Progenitor cell of endocrine pancreas (in vitro differentiated cells): ENCODE measurements around the gene RERG. TPM values are rescaled to one million over a fixed set of nuclear protein-coding genes. Genes with fewer than 3 reads are reported as not detected.
"Not testable (repeated sequence)": the region's sequence is repeated elsewhere in the genome, so short reads cannot be mapped to it uniquely, and the experiment has no call there.

Source experiments
- DNase-seq: peaks from one replicate; pipeline ENCODE4 v3.0.0; 2021; ENCODE audit warnings: low spot score; ENCODE audit not compliant: unreplicated experiment
- H3K27ac Mint-ChIP-seq: 2 replicates; pipeline ENCODE4 v1.8.0; 2021; ENCODE audit warnings: mild to moderate bottlenecking, moderate library complexity, mixed read lengths
- H3K27me3 Mint-ChIP-seq: 2 replicates; pipeline ENCODE4 v1.8.0; 2021; ENCODE audit warnings: mixed read lengths
- H3K36me3 Mint-ChIP-seq: 2 replicates; pipeline ENCODE4 v1.8.0; 2022; ENCODE audit warnings: mixed read lengths; ENCODE audit not compliant: insufficient read depth
- H3K4me1 Mint-ChIP-seq: 2 replicates; pipeline ENCODE4 v1.8.0; 2021; ENCODE audit warnings: low read depth, mixed read lengths
- H3K4me3 Mint-ChIP-seq: 2 replicates; pipeline ENCODE4 v1.8.0; 2021; ENCODE audit warnings: low read depth, mild to moderate bottlenecking, moderate library complexity, mixed read lengths
- H3K9me3 Mint-ChIP-seq: 2 replicates; pipeline ENCODE4 v1.8.0; 2021; ENCODE audit warnings: low read depth, mixed read lengths
- total RNA-seq: library from RNA; stranded (reverse); gene quantifications from 2 replicates; pipeline ENCODE4 v1.2.1, GENCODE V29; 2021
- TF ChIP-seq, protein P1 (sequence below): fragments of 200-600 bp; sonication (generic); IDR thresholded peaks from one replicate; pipeline ENCODE4 v1.5.0; 2021; ENCODE audit warnings: antibody characterized with exemption, mild to moderate bottlenecking; ENCODE audit not compliant: unreplicated experiment

The RERG gene
- total RNA-seq, 1 donor from 2014 or later: 1.8 TPM

DNA sequence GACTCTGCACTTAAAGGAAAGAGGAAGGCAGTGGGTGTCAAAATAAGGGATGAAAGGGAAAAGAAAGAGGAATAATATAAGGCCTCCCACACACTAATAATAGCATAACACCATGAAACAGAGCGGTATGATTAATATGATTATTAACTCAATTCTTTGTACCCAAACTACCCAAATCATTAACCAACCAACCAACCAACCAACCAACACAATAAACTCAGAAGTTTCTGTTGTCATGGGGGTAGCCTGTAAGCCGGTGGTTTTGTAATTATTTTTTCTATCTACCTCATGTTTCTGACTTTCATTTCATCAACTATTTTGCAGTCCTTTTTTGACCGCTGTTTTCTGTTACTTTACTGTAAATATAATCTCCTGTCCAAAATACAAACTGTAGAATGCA is 105.8 kb downstream of the RERG start:
- Mint-ChIP-seq H3K36me3 (no peaks in the 10 kb centered on the region), H3K4me3 (no peak overlapping the region), H3K4me1 (peaks cover 7% of the 10 kb centered on the region), H3K27ac (no peak overlapping the region), H3K27me3 (no peaks in the 10 kb centered on the region), H3K9me3 (no peaks in the 10 kb centered on the region)
- TF ChIP-seq, protein P1, sequence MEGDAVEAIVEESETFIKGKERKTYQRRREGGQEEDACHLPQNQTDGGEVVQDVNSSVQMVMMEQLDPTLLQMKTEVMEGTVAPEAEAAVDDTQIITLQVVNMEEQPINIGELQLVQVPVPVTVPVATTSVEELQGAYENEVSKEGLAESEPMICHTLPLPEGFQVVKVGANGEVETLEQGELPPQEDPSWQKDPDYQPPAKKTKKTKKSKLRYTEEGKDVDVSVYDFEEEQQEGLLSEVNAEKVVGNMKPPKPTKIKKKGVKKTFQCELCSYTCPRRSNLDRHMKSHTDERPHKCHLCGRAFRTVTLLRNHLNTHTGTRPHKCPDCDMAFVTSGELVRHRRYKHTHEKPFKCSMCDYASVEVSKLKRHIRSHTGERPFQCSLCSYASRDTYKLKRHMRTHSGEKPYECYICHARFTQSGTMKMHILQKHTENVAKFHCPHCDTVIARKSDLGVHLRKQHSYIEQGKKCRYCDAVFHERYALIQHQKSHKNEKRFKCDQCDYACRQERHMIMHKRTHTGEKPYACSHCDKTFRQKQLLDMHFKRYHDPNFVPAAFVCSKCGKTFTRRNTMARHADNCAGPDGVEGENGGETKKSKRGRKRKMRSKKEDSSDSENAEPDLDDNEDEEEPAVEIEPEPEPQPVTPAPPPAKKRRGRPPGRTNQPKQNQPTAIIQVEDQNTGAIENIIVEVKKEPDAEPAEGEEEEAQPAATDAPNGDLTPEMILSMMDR: no peak
- no peak for DNase-seq

DNA sequence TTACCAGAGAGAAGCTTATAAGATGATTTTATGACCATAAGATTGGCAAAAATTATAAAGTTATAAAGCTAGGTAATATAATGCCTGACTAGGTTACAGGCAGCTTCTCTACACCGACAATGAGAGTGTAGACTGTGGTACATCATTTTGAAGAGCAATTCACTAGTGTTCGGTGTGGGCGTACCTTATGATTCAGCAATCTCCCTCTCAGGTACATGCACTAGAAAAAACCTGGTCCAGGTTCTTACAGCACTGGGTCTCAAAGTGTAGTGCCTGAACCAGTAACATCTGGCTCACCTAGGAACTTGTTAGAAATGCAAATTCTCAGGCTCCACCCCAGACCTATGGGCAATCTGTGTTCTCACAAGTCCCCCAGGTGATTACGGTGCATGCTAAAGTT is 106.7 kb downstream of the RERG start:
- Mint-ChIP-seq H3K27me3 (no peaks in the 10 kb centered on the region), H3K4me3 (no peak overlapping the region), H3K27ac (no peak overlapping the region), H3K36me3 (no peaks in the 10 kb centered on the region), H3K9me3 (no peaks in the 10 kb centered on the region), H3K4me1 (no peaks in the 10 kb centered on the region)
- TF ChIP-seq, protein P1: no peak
- DNase-seq: no peak

DNA sequence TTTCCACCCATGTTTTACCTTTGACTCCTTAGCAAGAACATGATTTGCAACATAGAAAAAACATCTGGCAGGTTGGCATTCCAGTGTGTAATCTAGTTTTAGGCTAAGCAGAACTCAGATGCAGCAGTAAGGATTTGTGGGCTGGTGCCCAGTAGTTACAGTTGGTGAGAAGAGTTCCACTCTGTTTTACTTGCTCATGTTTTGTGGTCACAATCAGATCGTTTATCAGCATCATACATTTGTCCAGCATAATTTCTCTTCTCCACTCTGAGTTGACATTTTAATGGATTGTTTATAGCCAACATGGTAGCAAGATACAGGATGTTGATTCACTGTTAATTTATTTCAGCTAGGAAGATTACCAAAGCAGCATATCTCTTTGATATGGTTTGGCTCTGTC is 128.4 kb downstream of the RERG start:
- TF ChIP-seq, protein P1: no peak
- H3K4me3 Mint-ChIP-seq: no peak overlapping the region

DNA sequence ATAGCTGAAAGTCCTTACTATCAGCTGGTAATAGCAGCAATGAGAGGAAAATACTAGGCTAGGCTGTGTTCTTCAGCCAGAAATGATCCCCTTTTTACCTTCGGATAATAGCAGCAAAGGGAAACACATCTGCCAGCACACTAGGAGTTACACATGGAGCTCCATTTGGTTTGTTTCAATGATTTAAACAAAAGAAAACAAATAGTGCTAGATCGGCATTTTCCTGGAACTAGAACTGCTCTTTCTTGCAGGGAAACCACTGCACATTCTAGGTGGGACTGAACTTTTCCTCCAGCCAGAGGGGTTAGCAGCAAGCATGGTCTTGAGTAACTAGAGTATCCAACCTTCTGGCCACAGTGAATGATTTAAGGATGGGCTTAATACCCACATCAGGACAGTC is 130.8 kb downstream of the RERG start:
- H3K4me1 Mint-ChIP-seq: no peaks in the 10 kb centered on the region
- H3K27ac Mint-ChIP-seq: no peak overlapping the region
- H3K27me3 Mint-ChIP-seq: no peaks in the 10 kb centered on the region
- H3K4me3 Mint-ChIP-seq: no peak overlapping the region
- no peaks in the 10 kb centered on the region for H3K36me3 Mint-ChIP-seq
- TF ChIP-seq, protein P1: no peak
- no peaks in the 10 kb centered on the region for H3K9me3 Mint-ChIP-seq
- DNase-seq: no peak

More for the DNA sequence above, 128.4 kb downstream of the RERG start:
- Mint-ChIP-seq H3K4me1 (no peaks in the 10 kb centered on the region), H3K27me3 (no peaks in the 10 kb centered on the region), H3K36me3 (no peaks in the 10 kb centered on the region), H3K9me3 (no peaks in the 10 kb centered on the region), H3K27ac (no peak overlapping the region)
- DNase-seq: no peak

DNA sequence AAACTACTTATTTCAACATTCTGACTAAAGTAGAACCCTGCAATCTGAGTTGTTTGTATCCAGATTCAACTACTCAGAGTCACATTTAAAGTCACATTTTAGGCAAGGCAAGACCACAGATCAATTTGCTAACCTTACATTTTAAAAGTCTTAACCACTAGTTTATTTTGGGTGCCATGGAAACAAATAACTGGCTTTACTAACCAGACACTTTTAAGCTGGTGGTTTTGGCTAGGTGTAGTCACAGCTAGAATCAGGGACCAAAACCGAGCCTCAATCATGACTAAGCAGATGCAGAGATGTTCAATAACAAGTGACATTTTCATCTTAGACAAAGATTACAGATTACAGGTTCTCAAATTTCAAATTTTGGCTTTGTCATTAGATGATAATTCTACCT is 133.1 kb downstream of the RERG start:
- H3K36me3 Mint-ChIP-seq: no peaks in the 10 kb centered on the region
- no peaks in the 10 kb centered on the region for H3K27me3 Mint-ChIP-seq
- no peak for DNase-seq
- no peak overlapping the region for H3K27ac Mint-ChIP-seq
- TF ChIP-seq, protein P1: no peak
- no peak overlapping the region for H3K4me3 Mint-ChIP-seq
- no peaks in the 10 kb centered on the region for H3K4me1 Mint-ChIP-seq
- H3K9me3 Mint-ChIP-seq: no peaks in the 10 kb centered on the region

DNA sequence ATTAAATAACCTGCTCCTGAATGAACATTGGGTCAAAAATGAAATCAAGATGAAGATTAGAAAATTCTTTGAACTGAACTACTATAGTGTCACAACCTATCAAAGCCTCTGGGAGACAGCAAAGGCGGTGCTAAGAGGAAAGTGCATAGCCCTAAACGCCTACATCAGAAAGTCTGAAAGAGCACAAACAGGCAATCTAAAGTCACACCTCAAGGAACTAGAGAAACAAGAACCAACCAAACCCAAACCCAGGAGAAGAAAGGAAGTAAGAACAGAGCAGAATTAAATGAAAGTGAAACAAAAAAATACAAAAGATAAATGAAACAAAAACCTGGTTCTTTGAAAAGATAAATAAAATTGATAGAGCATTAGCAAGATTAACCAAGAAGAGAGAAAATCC is 143.5 kb downstream of the RERG start:
- not testable (repeated sequence) for DNase-seq, H3K27ac Mint-ChIP-seq, H3K4me1 Mint-ChIP-seq, H3K9me3 Mint-ChIP-seq, H3K36me3 Mint-ChIP-seq, H3K4me3 Mint-ChIP-seq, H3K27me3 Mint-ChIP-seq
